Hematopoietic multipotent progenitor cell treated with erythropoietin and hydrocortisone succinate and interleukin-3 and kit ligand, for 17 days (in vitro differentiated cells): Measurements from ENCODE around the gene RTN1.
A peak's percentile ranks its signal among the peaks of the same experiment; 100 is the strongest.
"Not testable (repeated sequence)": the region's sequence is repeated elsewhere in the genome, so short reads cannot be mapped to it uniquely, and the experiment has no call there.

Experiments
- DNase-seq: peaks from one replicate; pipeline ENCODE4 v3.0.0-alpha.2; 2015; ENCODE audit warnings: low spot score

The RTN1 gene

DNA sequence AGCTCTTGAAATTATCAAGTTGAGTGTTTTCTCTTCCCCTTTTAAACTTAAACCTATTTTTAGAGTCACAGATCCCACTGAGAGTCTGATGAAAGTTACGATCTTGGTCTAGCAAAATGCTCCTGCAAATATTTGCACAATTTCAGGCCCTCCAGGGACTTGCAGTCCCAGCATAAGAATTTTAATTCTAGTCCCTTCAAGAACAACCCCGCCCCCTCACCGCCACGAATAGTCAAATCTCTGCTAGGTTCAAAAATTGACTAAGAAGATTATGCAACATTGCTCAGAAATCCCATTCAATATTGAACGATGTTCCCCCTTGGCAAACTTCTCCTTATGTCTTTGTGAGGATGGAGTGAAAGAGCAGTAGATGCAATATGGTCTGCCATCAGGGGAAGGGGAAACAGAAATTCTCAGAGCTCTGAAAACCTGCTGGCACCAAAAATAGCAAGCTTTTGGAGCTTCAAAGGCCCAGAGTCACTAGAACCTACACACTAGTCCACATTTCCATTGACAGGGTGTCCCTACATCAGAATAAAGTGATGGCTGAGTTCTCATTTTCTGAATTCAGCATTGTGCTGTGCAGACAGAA is 166.4 kb downstream of the RTN1 start:
- no peak for DNase-seq

DNA sequence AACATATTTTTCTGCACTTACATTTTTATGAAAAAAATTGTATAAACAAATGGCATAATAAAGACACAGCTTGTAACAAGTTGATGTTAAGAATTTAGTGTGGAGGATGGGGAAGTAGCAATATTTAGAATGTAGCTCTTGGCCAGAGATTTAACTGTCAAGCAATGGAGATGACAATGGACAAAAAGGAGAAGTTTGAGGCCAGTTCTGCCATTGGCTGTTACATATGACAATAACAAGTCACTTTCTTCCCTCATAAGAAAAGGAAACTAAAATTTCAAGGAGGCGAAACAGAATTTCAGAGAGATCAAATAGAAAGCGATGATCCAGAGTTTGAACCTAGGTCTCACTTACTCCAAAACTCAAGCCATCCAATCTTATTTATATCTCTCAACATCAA is 171.1 kb downstream of the RTN1 start:
- no peak for DNase-seq

DNA sequence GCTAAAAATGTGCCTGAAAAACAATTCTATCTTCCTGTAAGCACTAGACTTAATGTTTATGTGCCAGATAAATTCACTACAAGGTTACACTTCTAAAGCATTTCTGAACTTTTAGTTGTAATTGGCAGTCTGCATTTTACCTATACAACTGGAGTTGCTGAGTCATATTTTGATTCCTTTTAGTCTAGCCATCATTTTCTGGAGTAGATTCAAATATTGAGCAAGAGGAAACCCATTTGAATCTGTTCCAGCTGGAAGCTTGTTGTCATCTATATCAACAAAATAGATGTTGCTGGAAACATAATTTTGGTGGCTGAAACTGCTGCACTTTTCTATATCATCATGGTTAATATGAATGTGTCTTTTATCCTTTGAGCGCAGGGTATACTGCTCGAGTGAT is 171.8 kb downstream of the RTN1 start:
- DNase-seq, result no peak

DNA sequence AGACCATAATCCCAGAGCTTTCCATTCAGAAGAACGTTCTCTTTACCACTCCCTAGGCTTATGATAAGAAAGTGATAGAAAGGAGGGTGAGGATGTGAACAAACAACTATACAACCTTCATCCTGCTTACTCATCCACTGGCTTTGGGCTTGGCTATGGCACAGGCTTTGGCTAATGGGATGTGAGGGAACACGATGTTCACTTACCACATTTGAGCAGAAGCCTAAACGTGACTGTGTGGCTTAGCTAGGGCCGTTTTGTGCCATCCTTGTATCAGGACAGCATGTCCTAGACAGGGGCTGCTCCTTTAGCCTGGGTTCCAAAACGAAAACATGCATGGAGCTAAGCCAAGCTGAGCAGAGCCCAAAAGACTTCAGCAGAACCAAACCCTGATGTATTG is 175.4 kb downstream of the RTN1 start:
- no peak for DNase-seq

DNA sequence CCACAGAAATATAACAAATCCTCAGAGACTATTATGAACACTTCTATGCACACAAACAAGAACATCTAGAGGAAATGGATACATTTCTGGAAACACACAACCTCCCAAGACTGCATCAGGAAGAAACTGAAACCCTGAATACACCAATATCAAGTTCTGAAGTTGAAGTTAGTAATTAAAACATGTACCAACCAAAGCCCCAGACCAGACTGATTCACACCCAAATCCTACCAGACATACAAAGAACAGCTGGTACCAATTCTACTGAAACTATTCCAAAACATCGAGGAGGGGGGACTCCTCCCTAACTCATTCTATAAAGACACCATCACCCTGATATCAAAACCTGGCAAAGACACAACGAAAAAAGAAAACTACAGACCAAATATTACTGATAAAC is 179.3 kb downstream of the RTN1 start:
- no peak for DNase-seq

DNA sequence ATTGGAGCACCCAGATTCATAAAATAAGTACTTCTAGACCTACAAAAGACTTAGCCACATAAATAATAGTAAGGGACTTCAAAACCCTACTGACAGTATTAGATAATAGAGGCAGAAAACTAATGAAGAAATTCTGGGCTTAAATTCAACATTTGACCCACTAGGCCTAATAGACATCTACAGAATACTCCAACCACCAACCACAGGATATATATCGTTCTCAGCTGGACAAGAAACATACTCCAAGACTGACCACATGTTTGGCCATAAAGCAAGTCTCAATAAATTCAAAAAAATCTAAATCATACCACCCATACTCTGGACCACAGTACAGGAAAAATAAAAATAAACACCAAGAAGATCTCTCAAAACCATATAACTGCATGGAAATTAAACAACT is 180.2 kb downstream of the RTN1 start:
- no peak for DNase-seq

DNA sequence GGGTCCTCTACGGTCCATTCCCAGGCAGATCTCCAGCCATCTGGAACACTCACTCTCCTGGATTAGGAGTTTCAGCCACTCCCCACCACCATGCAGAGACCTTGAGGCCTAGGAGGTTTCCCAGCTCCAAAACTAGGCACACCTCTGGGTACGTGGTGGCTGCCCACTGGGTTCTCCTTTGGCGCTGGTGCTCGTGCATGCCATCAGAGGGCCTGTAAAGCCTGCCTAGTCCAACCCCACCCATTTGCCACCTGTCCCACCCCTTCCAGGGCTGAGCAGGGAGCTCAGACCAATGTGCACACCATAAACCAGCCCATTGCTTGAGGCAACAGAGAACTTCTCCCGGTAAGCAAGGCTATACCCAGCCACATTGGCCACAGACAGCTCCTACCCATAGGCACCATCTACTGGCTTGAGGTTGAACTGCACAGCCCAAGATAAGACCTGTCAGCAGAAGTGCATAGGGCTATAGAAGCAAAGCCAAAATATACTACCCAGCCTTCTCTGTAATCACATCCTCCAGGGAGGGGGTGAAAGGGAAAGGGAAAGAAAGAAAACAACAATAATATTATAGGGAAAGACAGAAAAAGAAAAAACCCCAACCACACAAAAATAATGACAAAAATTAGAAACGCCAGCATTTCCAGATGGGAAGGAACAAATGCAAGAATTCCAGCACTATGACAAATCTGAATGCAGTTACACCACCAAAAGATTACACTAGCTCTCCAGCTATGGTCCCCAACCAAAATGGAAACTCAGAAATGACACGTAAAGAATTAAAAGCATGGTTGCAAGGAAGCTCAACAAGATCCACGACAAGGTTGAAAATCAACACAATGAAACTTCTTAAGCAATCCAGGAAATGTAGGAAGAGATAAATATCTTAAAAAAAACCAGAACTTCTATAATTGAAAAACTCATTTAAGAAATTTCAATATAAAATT is 182.1 kb downstream of the RTN1 start:
- peak; percentile 6 for DNase-seq

DNA sequence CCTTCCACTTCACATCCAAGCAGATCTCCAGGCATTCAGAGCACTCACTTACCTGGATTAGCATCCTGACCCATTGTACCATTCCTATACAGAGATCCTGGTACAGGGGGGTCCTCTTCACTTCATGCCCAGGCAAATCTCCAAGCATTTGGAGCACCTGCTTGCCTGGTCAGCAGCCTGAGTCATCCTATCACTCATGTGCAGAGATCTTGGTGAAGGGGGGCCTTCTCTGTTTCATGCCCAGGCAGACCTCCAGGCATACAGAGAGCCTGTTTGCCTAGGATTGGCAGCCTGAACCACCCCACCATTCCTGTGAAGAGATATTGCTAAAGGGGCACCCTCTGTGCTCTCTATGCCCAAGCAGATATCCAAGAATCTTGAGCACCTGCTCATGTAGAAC is 182.9 kb downstream of the RTN1 start:
- DNase-seq, result no peak

DNA sequence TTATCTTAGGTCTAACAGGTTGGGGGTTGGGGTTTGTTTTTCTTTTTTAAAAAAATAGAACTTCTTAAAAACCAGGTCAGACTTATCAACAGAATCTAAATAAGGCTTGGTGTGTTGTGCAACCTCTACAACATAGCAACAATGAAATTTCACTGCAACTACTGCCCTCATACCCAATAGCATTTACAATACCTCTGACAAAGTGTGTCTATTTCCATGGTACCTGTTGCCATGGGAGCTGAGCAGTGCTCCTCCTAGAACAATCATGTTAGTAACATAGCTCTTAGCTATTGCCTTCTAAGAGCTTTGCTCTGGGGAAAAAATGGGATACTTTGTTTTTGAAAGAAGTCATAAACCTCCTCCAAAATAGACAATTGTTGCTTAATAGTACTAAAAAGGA is 190.7 kb downstream of the RTN1 start:
- no peak for DNase-seq

DNA sequence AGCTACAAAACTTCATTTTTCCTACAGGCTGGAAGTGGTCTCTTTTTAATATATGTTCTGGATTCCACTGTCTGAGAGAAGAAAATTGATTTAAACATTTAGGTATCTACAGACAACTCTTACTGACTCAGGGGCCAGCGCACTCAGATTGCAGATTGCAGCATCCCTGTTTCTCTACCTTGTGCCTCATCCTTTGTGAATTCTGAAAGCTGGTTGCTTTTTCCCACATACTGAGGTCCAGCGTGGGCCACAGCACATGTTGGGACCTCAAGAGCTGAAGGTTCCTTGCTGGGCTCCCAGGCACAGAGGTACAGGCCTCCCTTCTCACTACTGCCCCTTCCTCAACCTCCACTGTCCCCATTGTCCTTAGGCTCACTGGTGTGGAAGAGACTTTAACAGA is 192.2 kb downstream of the RTN1 start:
- DNase-seq, result no peak

DNA sequence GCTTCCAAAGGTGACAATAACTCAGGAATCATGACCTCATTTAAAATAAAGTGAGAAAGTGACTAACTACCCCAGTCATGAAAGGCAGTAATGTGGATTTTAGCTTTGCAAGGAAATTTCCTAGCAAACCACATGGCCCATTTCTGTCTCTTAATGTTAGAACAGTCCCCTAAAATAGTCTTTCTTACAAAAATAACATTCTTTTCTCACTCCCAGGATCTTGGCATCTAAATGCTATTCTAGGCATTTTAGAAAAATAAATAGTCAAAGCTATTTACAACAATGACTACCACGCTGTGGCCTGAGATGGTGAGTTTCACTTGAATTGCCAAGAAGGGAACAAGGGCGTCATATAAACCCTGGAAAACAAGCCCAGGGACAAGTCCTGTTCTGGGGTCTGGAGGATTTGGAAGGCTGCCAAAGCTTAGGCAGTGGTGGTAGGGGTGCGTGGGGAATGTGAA is 192.8 kb downstream of the RTN1 start:
- no peak for DNase-seq

DNA sequence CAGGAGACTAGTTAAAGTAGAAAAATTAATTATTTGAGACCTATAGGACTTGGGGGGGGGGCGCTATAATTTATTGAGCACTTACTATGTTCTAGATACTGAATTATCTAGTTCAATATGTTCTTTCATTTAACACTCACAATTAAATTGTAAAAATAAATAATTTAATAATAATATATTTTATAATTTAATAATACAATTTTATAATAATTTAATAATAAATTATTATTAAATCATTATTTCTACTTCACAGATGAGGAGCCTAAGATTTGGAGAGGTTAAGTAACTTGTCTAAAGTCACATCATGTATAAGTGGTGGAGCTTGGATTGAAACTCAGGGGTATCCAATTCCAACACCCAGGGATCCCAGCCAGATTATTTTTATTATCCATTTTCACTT is 195.2 kb downstream of the RTN1 start:
- no peak for DNase-seq

DNA sequence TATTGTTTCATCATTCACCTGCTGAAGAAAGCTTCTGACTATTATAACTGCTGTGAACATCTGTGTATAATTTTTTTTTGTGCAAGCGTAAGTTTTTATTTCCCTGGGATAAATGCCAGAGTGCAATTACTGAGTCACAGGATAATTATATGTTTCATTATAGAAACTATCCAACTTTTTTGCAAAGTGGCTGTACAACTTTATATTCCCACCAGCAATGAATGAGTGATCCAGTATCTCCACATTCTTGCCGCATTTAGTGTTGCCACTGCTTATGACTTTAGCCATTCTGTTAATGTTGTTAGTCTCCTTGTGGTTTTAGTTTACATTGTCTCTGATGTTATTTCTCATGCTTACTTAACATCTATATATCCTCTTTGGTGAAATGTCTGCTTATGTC is 205.8 kb downstream of the RTN1 start:
- DNase-seq, result no peak

DNA sequence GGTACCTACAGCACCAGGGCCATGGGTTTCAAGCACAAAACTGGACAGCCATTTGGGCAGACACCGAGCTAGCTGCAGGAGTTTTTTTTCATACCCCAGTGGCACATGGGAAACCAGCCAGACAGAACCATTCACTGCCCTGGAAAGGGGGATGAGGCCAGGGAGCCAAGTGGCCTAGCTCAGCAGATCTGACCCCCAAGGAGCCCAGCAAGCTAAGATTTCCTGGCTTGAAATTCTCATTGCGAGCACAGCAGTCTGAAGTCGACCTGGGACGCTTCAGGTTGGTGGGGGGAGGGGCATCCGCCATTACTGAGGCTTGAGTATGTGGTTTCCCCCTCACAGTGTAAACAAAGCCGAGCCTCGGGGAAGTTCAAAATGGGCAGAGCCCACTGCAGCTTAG is 212.8 kb downstream of the RTN1 start:
- DNase-seq, result no peak

DNA sequence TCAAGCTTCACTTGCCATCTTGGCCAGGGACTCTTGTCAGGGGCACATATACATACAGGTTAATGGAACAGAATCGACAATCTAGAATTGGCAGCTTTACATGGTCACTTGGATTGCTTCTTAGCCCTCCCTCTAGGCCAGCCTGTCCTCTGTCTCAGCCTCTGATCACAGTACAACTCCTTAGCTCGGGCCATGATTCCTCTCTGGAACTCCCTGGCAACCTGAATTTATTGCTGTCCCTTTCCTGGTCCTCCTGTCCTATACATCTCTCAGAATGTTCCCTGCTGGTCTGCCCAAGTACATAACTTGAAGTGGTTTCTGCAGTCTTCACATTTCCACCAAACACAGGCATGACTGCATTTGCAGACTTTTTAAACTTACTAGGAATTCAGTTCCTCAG is 214.1 kb downstream of the RTN1 start:
- no peak for DNase-seq

DNA sequence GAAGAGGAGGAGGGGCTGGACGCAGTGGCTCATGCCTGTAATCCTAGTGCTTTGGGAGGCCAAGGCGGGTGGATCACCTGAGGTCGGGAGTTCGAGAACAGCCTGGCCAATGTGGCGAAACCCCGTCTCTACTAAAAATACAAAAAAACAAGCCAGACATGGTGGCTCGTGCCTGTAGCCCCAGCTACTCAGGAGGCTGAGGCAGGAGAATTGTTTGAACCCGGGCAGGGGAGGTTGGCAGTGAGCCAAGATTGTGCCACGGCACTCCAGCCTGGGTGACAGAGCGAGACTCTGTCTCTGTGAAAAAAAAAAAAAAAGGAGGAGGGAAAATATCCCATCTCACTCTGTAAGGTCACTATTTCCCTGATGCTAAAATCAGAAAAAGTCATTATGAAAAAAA is 216.4 kb downstream of the RTN1 start:
- DNase-seq, result not testable (repeated sequence)

DNA sequence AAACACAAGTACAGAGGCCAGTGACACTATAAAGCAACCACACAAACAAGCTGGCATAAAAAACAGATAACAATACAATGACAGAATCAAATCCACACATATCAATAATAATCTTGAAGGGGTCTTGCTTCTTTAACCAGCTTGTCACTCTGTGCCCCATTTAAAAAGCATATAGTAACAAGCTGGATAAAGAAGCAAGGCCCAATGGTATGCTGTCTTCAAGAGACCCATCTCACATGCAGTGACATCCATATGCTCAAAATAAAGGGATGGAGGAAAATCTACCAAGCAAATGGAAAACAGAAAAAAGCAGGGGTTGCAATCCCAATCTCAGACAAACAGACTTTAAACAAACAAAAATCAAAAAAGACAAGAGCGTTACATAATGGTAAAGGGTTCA is 223.7 kb downstream of the RTN1 start:
- DNase-seq, result not testable (repeated sequence)

DNA sequence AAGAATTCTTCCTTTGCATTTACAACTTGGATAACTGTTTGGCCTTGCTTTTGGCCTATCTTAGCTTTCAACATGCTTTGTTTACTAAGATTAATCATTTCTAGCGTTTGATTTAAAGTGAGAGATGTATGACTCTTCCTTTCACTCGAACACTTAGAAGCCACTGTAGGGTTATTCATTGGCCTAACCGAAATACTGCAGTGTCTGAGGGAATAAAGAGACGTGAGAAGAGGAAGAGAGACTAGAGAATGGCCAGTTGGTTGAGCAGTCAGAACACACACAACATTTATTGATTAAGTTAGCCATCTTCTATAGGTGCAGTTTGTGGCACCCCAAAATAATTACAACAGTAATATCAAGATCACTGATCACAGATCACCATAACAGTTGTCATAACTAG is 231.7 kb downstream of the RTN1 start:
- no peak for DNase-seq

DNA sequence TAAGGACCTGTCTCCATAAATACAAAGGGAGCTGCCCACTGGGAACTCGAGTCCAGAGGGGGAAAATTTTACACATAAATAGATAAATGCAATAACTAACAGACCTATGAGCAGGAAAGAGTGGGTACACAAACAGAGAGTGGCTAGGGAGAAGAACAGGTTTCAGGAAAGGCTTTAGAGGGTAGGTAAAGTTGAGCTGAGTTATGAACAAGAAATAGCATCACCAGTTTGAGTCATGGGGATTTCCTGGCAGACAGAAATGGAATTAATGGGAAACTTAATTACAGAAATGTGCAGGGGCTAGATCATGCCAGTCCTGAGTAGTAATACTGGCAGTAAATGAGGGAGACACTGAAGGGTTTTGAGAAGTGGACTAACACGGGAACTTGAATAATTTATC is 236.0 kb downstream of the RTN1 start:
- DNase-seq, result no peak

DNA sequence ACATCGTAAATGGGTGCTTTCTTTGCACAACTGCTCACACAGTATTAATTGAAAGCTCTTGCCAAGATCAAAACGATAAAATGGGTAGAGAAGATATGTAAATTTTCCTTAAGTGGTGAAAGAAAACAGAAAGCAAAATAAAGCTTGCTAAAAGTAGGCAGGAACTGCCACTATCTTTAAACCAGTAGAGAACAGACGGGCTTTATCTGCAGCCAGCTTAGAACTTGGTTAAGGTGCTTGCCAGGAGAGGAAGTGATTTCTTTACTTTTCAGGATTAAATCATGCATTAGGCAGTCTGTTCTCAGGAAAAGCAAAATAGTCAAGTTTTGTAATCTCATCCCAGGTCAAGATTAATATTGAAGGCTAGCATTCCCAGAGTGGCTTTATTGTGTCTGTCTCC is 237.1 kb downstream of the RTN1 start:
- DNase-seq, result no peak

DNA sequence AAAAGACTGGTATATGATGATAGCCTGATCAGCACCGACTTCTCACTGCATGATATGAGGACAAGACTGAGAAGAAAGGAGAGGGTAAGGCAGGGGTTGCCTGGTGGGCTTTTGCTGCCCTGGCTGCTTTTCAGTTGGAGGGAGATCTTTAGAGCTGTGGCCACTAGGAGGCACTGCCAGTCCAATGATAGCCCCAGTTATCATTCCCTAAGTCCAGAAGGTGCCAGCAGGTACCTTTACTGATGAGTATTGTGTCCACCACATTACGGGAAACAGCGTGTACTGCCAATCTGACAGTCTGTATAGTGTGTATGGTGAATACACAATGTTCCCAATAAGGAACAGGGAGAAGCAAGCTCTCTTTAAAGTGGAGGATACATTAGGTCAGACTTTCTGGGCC is 238.2 kb downstream of the RTN1 start:
- no peak for DNase-seq

DNA sequence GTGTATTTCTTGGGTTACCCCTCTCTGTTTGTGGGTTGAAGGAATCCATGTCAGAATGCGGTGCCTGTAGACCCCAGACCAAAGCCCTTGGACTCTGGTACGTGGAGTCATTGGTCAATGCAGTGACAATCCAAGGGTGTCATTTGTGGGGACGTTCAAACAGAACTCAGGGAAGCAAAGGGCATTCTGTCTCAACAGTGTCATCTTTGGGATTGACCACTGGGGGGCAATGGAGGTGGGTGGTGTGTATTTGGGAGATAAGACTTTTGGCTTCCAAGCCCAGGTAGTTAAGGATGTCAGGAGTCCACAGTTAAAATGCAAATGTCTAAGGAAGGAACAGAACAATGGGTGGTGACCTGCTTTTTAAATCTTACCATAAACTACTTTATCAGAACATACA is 239.3 kb downstream of the RTN1 start:
- DNase-seq, result no peak

DNA sequence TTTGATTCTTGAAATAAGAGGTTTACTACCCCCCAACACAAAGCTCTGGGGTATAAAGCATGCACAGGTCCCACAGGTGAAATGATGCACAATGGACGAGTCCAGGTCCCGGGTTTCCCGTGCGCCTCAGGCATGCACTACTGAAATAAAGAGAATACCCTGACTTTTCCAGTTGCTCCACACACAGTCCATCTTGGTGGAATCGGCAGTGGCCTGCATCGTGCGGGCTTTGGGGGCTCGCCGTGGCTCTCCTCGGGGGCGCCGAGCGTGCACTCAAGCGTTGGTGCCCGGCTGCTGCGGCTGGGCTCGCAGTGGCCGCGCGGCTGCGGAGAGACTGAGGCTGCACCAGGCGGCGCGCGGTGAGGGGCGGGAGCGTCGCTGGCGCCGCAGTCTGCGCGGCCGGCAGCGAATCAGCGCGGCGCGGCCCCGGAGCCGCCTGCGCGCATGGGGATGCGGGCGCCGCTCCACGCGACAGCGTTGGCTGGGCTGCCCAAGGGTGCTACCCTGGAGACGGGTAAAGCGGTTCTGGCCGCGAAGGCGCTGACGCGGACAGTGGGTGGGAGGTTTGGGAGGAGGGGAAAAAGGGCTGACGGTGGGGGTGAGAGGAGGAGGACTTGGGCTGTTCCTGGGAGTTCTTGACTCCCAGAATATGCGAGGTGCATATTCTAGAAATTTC is 240.2 kb downstream of the RTN1 start:
- no peak for DNase-seq
